T-helper 17 cell (primary cell): ENCODE measurements around the gene CCP110. TPM values are rescaled to one million over a fixed set of nuclear protein-coding genes. Genes with fewer than 3 reads are reported as not detected.

Source experiments
- ATAC-seq: fragments of 150-1000 bp; cut with Tn5 transposase; 2 replicates; pipeline ENCODE4 v1.10.0; 2021; ENCODE audit warnings: mild to moderate bottlenecking, moderate library complexity
- DNase-seq, 3 donors: peaks; one replicate each; pipeline versions ENCODE4 v3.0.0 to v3.0.0-alpha.2; 2020 to 2021
- H3K9me3 ChIP-seq: one replicate; pipeline ENCODE4 v1.7.0; 2013; ENCODE audit warnings: low read length, mild to moderate bottlenecking; ENCODE audit not compliant: control insufficient read depth, poor library complexity, severe bottlenecking
- H3K27ac Mint-ChIP-seq: one replicate; pipeline ENCODE4 v1.8.0; 2022; ENCODE audit warnings: mild to moderate bottlenecking, moderate library complexity, mixed read lengths
- H3K27me3 Mint-ChIP-seq: one replicate; pipeline ENCODE4 v1.8.0; 2022; ENCODE audit warnings: mixed read lengths
- H3K36me3 Mint-ChIP-seq: one replicate; pipeline ENCODE4 v1.8.0; 2022; ENCODE audit warnings: low read depth, mixed read lengths
- H3K4me1 Mint-ChIP-seq: one replicate; pipeline ENCODE4 v1.8.0; 2022; ENCODE audit warnings: mild to moderate bottlenecking, mixed read lengths
- H3K4me3 Mint-ChIP-seq: one replicate; pipeline ENCODE4 v1.8.0; 2022; ENCODE audit warnings: mild to moderate bottlenecking, moderate library complexity, mixed read lengths
- total RNA-seq, 4 donors: library from RNA in 2 of 4; stranded (reverse) in 2 of 4; gene quantifications; one replicate each; pipeline ENCODE4 v1.2.3 and lab custom pipeline; 2022 to 2026

CCP110 gene
- total RNA-seq, 2 donors from 2014 or later: 13.9 to 15.4 TPM

DNA sequence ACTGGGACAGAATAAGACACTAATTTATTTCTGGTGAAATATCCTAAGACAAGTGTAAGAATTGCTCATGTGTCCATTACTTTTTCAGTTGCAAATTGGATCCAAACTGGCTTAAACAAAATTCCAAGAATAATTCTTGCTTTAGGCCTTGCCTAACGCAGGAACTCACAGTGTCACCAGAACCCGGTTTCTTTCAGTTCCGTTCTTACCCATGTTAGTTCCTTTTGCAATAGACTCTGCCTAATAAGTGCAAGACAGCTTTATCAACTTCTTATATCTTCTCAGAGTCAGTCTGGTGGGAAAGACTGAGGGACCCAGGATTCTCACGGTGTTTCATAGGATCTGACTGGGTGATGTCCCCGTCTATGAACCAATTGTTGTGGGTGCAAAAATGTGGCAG, 26.6 kb upstream of the CCP110 start:
- Mint-ChIP-seq H3K4me1 (peaks cover 13% of the 10 kb centered on the region), H3K36me3 (peaks cover 7% of the 10 kb centered on the region), H3K4me3 (no peak overlapping the region), H3K27ac (no peak overlapping the region), H3K27me3 (no peaks in the 10 kb centered on the region)
- DNase-seq: no peak
- ATAC-seq: no peak
- no peaks in the 10 kb centered on the region for H3K9me3 ChIP-seq

DNA sequence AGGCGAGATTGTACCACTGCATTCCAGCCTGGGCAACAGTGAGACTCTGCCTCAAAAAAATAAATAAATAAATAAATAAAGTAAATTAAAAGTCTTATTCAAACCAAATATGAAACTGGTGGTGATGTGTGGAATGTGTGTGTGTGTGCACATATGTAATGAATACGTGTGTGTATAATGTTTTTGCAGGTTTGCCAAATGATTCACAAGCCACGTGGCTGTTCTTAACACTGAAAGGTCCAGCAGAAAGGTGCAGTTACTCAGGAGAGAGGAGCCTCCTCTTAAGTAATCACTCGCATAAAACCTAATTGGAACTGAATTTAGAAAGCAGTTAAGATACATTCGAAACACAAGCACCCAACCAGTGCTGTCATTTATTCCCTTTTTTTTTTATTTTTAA, 24.7 kb upstream of the CCP110 start:
- Mint-ChIP-seq H3K27ac (no peak overlapping the region), H3K36me3 (peaks cover 10% of the 10 kb centered on the region), H3K4me3 (no peak overlapping the region), H3K4me1 (peaks cover 5% of the 10 kb centered on the region), H3K27me3 (no peaks in the 10 kb centered on the region)
- no peak for ATAC-seq
- DNase-seq: no peak
- H3K9me3 ChIP-seq: no peaks in the 10 kb centered on the region

GRCh38 chr16:19499481-19499880, 24.3 kb upstream of the CCP110 start:
- Mint-ChIP-seq H3K27ac (no peak overlapping the region), H3K27me3 (no peaks in the 10 kb centered on the region), H3K4me3 (no peak overlapping the region), H3K4me1 (peaks cover 2% of the 10 kb centered on the region), H3K36me3 (peaks cover 13% of the 10 kb centered on the region)
- ATAC-seq: no peak
- no peaks in the 10 kb centered on the region for H3K9me3 ChIP-seq
- no peak for DNase-seq

GRCh38 chr16:19502395-19503131, 21.2 kb upstream of the CCP110 start:
- DNase-seq (peak; percentile 26 to 51 (median 36)), ATAC-seq (peak; percentile 69)
- H3K27ac Mint-ChIP-seq: no peak overlapping the region
- no peak overlapping the region for H3K4me3 Mint-ChIP-seq
- peaks cover 2% of the 10 kb centered on the region for H3K4me1 Mint-ChIP-seq
- H3K27me3 Mint-ChIP-seq: no peaks in the 10 kb centered on the region
- H3K9me3 ChIP-seq: no peaks in the 10 kb centered on the region
- peaks cover 11% of the 10 kb centered on the region for H3K36me3 Mint-ChIP-seq

- no peaks in the 10 kb centered on the region for H3K9me3 ChIP-seq
- Mint-ChIP-seq H3K27ac (peak overlapping the region; percentile 4), H3K27me3 (no peaks in the 10 kb centered on the region), H3K36me3 (peaks cover 10% of the 10 kb centered on the region), H3K4me1 (peaks cover 2% of the 10 kb centered on the region), H3K4me3 (no peak overlapping the region)
- ATAC-seq (no peak), DNase-seq (no peak)
Observed at GRCh38 chr16:19503461-19504075, 20.2 kb upstream of the CCP110 start.

DNA sequence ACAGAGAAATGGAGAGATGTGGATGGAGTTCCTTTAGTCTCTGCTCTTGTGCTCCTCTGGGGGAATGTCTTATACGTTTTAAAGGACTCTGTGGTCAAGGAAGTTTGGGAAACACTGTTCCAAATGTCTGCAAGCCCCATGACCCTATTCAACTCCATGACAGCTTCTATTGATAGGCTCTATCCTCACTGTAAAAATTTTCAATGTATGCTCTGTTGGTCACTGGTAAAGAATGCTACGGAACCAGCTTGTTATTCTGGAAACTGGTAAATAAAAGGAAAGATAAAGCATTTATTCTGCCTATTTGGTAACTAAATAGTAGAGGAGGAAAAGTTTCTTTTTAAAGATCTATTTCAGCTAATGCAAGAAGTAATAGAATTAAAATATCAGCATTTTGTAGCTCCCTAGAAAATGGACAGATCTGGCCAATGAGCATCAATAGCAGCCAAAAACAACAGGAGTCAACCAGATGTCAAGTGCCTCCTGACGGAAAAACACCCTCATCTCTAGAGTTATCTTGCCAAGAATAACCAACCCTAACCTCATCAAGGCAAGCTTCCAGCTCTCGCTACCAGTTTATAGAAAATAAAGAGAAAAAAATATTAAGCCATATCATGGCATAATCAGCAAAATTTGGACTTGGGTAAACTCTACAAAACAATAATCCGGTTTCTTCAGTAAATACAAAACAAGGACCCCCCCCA, 18.0 kb upstream of the CCP110 start:
- Mint-ChIP-seq H3K4me3 (no peak overlapping the region), H3K36me3 (peaks cover 10% of the 10 kb centered on the region), H3K4me1 (no peaks in the 10 kb centered on the region), H3K27ac (peak overlapping the region; percentile 60), H3K27me3 (no peaks in the 10 kb centered on the region)
- H3K9me3 ChIP-seq: no peaks in the 10 kb centered on the region
- DNase-seq (no peak), ATAC-seq (no peak)

DNA sequence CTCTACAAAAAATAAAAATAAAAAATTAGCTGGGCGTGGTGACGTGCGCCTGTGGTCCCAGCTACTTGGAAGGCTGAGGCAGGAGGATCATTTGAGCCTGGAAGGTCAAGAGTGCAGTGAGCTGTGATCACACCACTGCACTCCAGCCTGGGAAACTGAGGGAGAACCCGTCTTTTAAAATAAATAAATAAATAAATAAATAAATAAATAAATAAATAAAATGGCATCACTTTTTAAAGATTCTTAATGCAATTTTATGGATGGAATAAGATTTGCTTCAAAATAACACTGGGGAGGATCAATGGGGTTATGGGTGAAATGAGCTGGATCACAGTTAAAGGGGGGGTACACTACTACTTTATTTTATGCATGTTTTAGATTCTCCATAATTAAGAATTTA, 16.8 kb upstream of the CCP110 start:
- H3K9me3 ChIP-seq: no peaks in the 10 kb centered on the region
- H3K27ac Mint-ChIP-seq: no peak overlapping the region
- no peak for ATAC-seq
- DNase-seq: no peak
- no peaks in the 10 kb centered on the region for H3K4me1 Mint-ChIP-seq
- H3K4me3 Mint-ChIP-seq: no peak overlapping the region
- peaks cover 6% of the 10 kb centered on the region for H3K36me3 Mint-ChIP-seq
- no peaks in the 10 kb centered on the region for H3K27me3 Mint-ChIP-seq

GRCh38 chr16:19507867-19508266, 15.9 kb upstream of the CCP110 start:
- no peak for ATAC-seq
- no peak overlapping the region for H3K27ac Mint-ChIP-seq
- peaks cover 2% of the 10 kb centered on the region for H3K4me1 Mint-ChIP-seq
- no peak for DNase-seq
- peaks cover 6% of the 10 kb centered on the region for H3K36me3 Mint-ChIP-seq
- no peaks in the 10 kb centered on the region for H3K9me3 ChIP-seq
- H3K27me3 Mint-ChIP-seq: no peaks in the 10 kb centered on the region
- H3K4me3 Mint-ChIP-seq: no peak overlapping the region

DNA sequence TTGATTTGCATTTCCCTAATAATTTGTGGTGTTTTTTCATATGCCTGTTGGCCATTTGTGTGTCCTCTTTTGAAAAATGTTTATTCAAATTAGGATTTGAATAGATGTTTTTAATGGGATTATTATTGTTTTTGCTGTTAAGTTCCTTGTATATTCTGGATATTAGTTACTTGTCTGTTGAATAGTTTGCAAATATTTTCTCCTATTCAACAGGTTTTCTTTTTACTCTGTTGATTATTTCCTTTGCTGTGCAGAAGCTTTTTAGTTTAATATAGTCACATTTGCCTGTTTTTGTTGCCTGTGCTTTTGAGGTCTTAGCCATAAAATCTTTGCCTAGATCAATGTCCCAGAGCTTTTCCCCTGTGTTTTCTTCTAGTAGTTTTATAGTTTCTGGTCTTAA, 11.4 kb upstream of the CCP110 start:
- peak overlapping the region; percentile 10 for H3K27ac Mint-ChIP-seq

DNA sequence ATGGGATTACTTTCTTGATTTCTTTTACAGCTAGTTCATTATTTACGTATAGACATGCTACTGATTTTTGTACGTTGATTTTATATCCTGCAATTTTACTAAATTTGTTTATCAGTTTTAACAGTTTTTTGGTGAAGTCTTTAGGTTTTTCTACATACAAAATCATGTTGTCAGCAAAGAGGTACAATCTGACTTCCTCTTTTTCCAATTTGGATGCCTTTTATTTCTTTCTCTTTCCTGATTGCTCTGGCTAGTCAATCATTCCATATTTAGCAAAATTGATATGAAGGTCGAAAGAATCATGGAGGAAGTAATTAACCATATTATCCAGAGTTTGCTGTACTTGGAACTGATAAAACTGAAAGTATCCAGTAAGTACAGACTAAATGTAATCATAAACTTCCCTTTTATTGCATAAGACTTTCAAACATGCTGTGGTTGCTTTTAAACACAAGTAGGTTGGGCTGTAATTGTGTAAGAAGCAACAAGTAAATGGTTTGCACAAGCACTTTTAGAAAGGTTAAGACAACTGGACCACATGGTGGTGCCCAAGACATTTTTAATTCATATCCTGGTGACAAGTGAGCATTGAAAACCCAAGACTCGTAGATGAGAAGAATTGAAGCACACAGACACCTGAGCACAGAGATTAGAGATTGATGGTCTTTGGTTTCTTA, 10.2 kb upstream of the CCP110 start:
- Mint-ChIP-seq H3K36me3 (peaks cover 6% of the 10 kb centered on the region), H3K27ac (peak overlapping the region; percentile 16), H3K27me3 (no peaks in the 10 kb centered on the region), H3K4me3 (no peak overlapping the region), H3K4me1 (peaks cover 16% of the 10 kb centered on the region)
- DNase-seq: no peak
- no peaks in the 10 kb centered on the region for H3K9me3 ChIP-seq
- no peak for ATAC-seq

More for the DNA sequence above, 11.4 kb upstream of the CCP110 start:
- no peak for ATAC-seq
- H3K36me3 Mint-ChIP-seq: peaks cover 6% of the 10 kb centered on the region
- no peak overlapping the region for H3K4me3 Mint-ChIP-seq
- no peaks in the 10 kb centered on the region for H3K9me3 ChIP-seq
- H3K27me3 Mint-ChIP-seq: no peaks in the 10 kb centered on the region
- DNase-seq: no peak
- peaks cover 11% of the 10 kb centered on the region for H3K4me1 Mint-ChIP-seq

DNA sequence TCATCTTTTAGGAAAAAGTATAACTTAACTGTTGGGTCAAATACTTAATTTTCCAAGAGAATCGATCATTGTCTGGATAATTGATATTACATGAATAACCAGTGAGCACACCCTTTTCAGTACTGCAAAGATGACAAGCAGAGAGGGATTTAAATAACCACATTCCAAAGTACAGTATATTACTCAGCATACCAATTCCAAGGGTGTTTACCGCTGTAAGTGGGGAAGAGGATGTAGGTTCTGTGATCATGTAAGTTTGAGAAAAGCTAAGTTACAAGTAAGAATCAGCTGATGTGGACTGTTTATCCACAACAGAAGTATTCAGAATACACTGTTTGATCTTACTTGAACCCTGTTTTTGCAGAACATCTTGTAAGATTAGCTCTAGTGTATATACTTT, 8.0 kb upstream of the CCP110 start:
- DNase-seq (no peak), ATAC-seq (no peak)
- Mint-ChIP-seq H3K27me3 (no peaks in the 10 kb centered on the region), H3K27ac (peak overlapping the region; percentile 9), H3K4me3 (no peak overlapping the region), H3K4me1 (peaks cover 26% of the 10 kb centered on the region), H3K36me3 (peaks cover 6% of the 10 kb centered on the region)
- no peaks in the 10 kb centered on the region for H3K9me3 ChIP-seq

- H3K4me3 Mint-ChIP-seq: no peak overlapping the region
- H3K27me3 Mint-ChIP-seq: no peaks in the 10 kb centered on the region
- H3K27ac Mint-ChIP-seq: peak overlapping the region; percentile 71
- no peak for DNase-seq
- H3K36me3 Mint-ChIP-seq: peaks cover 6% of the 10 kb centered on the region
- peaks cover 42% of the 10 kb centered on the region for H3K4me1 Mint-ChIP-seq
- ATAC-seq: no peak
- no peaks in the 10 kb centered on the region for H3K9me3 ChIP-seq
Observed at GRCh38 chr16:19517424-19518089, 6.2 kb upstream of the CCP110 start.

DNA sequence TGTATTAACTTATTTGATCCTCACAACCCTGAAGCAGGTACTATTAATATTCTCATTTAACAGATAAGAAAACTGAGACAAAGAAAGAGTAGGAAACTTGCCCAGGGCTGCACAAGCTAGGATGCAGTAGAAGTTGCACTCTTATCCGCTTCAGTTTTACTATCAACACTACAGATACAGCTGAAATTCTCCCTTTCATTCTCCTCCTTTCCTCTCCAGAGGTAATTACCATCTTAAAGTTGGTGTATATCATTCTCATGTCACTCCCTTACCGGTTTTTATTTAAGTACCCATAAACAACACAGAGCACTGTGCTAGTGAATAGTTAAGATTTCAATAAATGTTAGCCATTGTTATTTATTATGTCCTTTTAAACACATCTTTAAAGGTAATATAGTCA, 5.4 kb upstream of the CCP110 start:
- DNase-seq (no peak), ATAC-seq (no peak)
- H3K4me3 Mint-ChIP-seq: no peak overlapping the region
- H3K9me3 ChIP-seq: no peaks in the 10 kb centered on the region
- H3K27ac Mint-ChIP-seq: peak overlapping the region; percentile 71
- H3K36me3 Mint-ChIP-seq: peaks cover 3% of the 10 kb centered on the region
- H3K4me1 Mint-ChIP-seq: peaks cover 41% of the 10 kb centered on the region
- no peaks in the 10 kb centered on the region for H3K27me3 Mint-ChIP-seq
